Measurements from ENCODE around the gene METTL4.
"Not testable (repeated sequence)": the region's sequence is repeated elsewhere in the genome, so short reads cannot be mapped to it uniquely, and the experiment has no call there.

Gene METTL4

GRCh38 chr18:2545155-2545554 lies 26.1 kb downstream of the METTL4 start:
- Histone ChIP-seq H3K9me3 (ENCODE audit: control insufficient read depth, low read length) (no peaks in the 10 kb centered on the region), H3K36me3 (ENCODE audit: control insufficient read depth, insufficient read depth, low read length) (peaks cover 5% of the 10 kb centered on the region), H3K27ac (ENCODE audit: insufficient read depth, low read length, poor library complexity, severe bottlenecking) (no peak overlapping the region), H3K4me1 (ENCODE audit: control insufficient read depth, insufficient read depth, low read length, poor library complexity, severe bottlenecking) (no peaks in the 10 kb centered on the region), H3K4me3 (ENCODE audit: insufficient read depth, low read depth, low read length, poor library complexity, severe bottlenecking) (no peak overlapping the region), H3K27me3 (replicated peaks; ENCODE audit: control insufficient read depth, insufficient read depth, low read length, poor library complexity, severe bottlenecking) (no peaks in the 10 kb centered on the region)
- DNase-seq: no peak

GRCh38 chr18:2541925-2542563 lies 29.3 kb downstream of the METTL4 start:
- H3K36me3 ChIP-seq (ENCODE audit: control insufficient read depth, insufficient read depth, low read length): peaks cover 18% of the 10 kb centered on the region
- not testable (repeated sequence) for H3K27ac ChIP-seq (ENCODE audit: insufficient read depth, low read length, poor library complexity, severe bottlenecking); H3K9me3 ChIP-seq (ENCODE audit: control insufficient read depth, low read length); H3K27me3 ChIP-seq (replicated peaks; ENCODE audit: control insufficient read depth, insufficient read depth, low read length, poor library complexity, severe bottlenecking); H3K4me1 ChIP-seq (ENCODE audit: control insufficient read depth, insufficient read depth, low read length, poor library complexity, severe bottlenecking); DNase-seq; H3K4me3 ChIP-seq (ENCODE audit: insufficient read depth, low read depth, low read length, poor library complexity, severe bottlenecking)

GRCh38 chr18:2540575-2540974 lies 30.7 kb downstream of the METTL4 start:
- no peak overlapping the region for H3K27ac ChIP-seq (ENCODE audit: insufficient read depth, low read length, poor library complexity, severe bottlenecking)
- H3K4me3 ChIP-seq (ENCODE audit: insufficient read depth, low read depth, low read length, poor library complexity, severe bottlenecking): no peak overlapping the region
- no peak for DNase-seq

GRCh38 chr18:2538844-2539243 lies 32.5 kb downstream of the METTL4 start:
- peaks cover 21% of the 10 kb centered on the region for H3K36me3 ChIP-seq (ENCODE audit: control insufficient read depth, insufficient read depth, low read length)
- no peaks in the 10 kb centered on the region for H3K9me3 ChIP-seq (ENCODE audit: control insufficient read depth, low read length)
- DNase-seq: no peak
- no peak overlapping the region for H3K27ac ChIP-seq (ENCODE audit: insufficient read depth, low read length, poor library complexity, severe bottlenecking)
- H3K27me3 ChIP-seq (replicated peaks; ENCODE audit: control insufficient read depth, insufficient read depth, low read length, poor library complexity, severe bottlenecking): no peaks in the 10 kb centered on the region
- H3K4me3 ChIP-seq (ENCODE audit: insufficient read depth, low read depth, low read length, poor library complexity, severe bottlenecking): no peak overlapping the region
- H3K4me1 ChIP-seq (ENCODE audit: control insufficient read depth, insufficient read depth, low read length, poor library complexity, severe bottlenecking): no peaks in the 10 kb centered on the region

More at GRCh38 chr18:2540575-2540974, 30.7 kb downstream of the METTL4 start:
- peaks cover 18% of the 10 kb centered on the region for H3K36me3 ChIP-seq (ENCODE audit: control insufficient read depth, insufficient read depth, low read length)
- H3K4me1 ChIP-seq (ENCODE audit: control insufficient read depth, insufficient read depth, low read length, poor library complexity, severe bottlenecking): no peaks in the 10 kb centered on the region
- H3K27me3 ChIP-seq (replicated peaks; ENCODE audit: control insufficient read depth, insufficient read depth, low read length, poor library complexity, severe bottlenecking): no peaks in the 10 kb centered on the region
- H3K9me3 ChIP-seq (ENCODE audit: control insufficient read depth, low read length): no peaks in the 10 kb centered on the region

- no peaks in the 10 kb centered on the region for H3K27me3 ChIP-seq (replicated peaks; ENCODE audit: control insufficient read depth, insufficient read depth, low read length, poor library complexity, severe bottlenecking)
- H3K4me1 ChIP-seq (ENCODE audit: control insufficient read depth, insufficient read depth, low read length, poor library complexity, severe bottlenecking): no peaks in the 10 kb centered on the region
- no peak for DNase-seq
- H3K9me3 ChIP-seq (ENCODE audit: control insufficient read depth, low read length): no peaks in the 10 kb centered on the region
- H3K4me3 ChIP-seq (ENCODE audit: insufficient read depth, low read depth, low read length, poor library complexity, severe bottlenecking): no peak overlapping the region
- no peak overlapping the region for H3K27ac ChIP-seq (ENCODE audit: insufficient read depth, low read length, poor library complexity, severe bottlenecking)
- H3K36me3 ChIP-seq (ENCODE audit: control insufficient read depth, insufficient read depth, low read length): peaks cover 21% of the 10 kb centered on the region
Measured at GRCh38 chr18:2538236-2538635, 33.1 kb downstream of the METTL4 start.

- Histone ChIP-seq H3K27me3 (replicated peaks; ENCODE audit: control insufficient read depth, insufficient read depth, low read length, poor library complexity, severe bottlenecking) (no peaks in the 10 kb centered on the region), H3K4me3 (ENCODE audit: insufficient read depth, low read depth, low read length, poor library complexity, severe bottlenecking) (no peak overlapping the region), H3K27ac (ENCODE audit: insufficient read depth, low read length, poor library complexity, severe bottlenecking) (no peak overlapping the region), H3K36me3 (ENCODE audit: control insufficient read depth, insufficient read depth, low read length) (peaks cover 21% of the 10 kb centered on the region), H3K9me3 (ENCODE audit: control insufficient read depth, low read length) (no peaks in the 10 kb centered on the region), H3K4me1 (ENCODE audit: control insufficient read depth, insufficient read depth, low read length, poor library complexity, severe bottlenecking) (no peaks in the 10 kb centered on the region)
- DNase-seq: no peak
Measured at GRCh38 chr18:2537296-2537695, 34.0 kb downstream of the METTL4 start.

DNA sequence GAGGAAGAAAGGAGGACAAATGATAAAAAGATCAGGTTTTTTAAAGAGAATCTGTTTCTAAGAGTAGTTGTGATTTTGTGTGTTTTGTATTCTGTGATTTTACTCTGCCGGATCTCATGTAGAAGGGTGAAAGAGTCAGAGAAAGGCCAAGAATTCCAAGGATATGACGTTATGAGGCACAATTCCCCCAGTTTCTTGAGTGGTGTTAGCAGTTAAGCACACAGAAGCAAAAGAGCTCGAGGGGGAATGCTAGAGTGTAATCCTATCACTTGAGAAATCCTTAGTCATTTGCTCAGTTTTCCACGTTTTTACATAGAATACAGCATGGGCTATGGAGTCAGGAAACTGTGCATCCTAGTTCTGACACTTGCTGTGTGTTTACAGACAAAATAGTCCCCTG lies 34.8 kb downstream of the METTL4 start:
- Histone ChIP-seq H3K36me3 (ENCODE audit: control insufficient read depth, insufficient read depth, low read length) (peaks cover 21% of the 10 kb centered on the region), H3K9me3 (ENCODE audit: control insufficient read depth, low read length) (no peaks in the 10 kb centered on the region), H3K27me3 (replicated peaks; ENCODE audit: control insufficient read depth, insufficient read depth, low read length, poor library complexity, severe bottlenecking) (no peaks in the 10 kb centered on the region), H3K27ac (ENCODE audit: insufficient read depth, low read length, poor library complexity, severe bottlenecking) (no peak overlapping the region), H3K4me1 (ENCODE audit: control insufficient read depth, insufficient read depth, low read length, poor library complexity, severe bottlenecking) (no peaks in the 10 kb centered on the region), H3K4me3 (ENCODE audit: insufficient read depth, low read depth, low read length, poor library complexity, severe bottlenecking) (no peak overlapping the region)
- DNase-seq: no peak

DNA sequence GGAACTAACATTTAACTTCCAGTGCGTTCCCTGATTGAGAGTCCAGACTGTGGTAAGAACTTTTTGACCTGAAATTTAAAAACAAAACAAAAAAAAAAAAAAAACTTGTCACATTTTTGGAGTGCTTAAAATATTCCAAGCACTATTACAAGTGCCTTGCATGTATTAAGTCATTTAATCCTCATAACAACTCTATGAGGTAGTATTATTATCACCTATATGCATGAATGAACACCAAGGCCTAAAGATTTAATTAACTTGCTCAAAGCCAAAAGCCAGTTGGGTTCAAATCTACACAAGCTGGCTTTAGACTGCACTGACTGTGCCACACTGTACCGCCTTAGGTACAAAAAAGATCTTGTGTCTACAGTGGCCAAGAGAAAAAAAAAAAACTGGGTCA lies 35.2 kb downstream of the METTL4 start:
- Histone ChIP-seq H3K9me3 (ENCODE audit: control insufficient read depth, low read length) (no peaks in the 10 kb centered on the region), H3K4me1 (ENCODE audit: control insufficient read depth, insufficient read depth, low read length, poor library complexity, severe bottlenecking) (no peaks in the 10 kb centered on the region), H3K27ac (ENCODE audit: insufficient read depth, low read length, poor library complexity, severe bottlenecking) (no peak overlapping the region), H3K36me3 (ENCODE audit: control insufficient read depth, insufficient read depth, low read length) (peaks cover 21% of the 10 kb centered on the region), H3K27me3 (replicated peaks; ENCODE audit: control insufficient read depth, insufficient read depth, low read length, poor library complexity, severe bottlenecking) (no peaks in the 10 kb centered on the region), H3K4me3 (ENCODE audit: insufficient read depth, low read depth, low read length, poor library complexity, severe bottlenecking) (no peak overlapping the region)
- DNase-seq: no peak

DNA sequence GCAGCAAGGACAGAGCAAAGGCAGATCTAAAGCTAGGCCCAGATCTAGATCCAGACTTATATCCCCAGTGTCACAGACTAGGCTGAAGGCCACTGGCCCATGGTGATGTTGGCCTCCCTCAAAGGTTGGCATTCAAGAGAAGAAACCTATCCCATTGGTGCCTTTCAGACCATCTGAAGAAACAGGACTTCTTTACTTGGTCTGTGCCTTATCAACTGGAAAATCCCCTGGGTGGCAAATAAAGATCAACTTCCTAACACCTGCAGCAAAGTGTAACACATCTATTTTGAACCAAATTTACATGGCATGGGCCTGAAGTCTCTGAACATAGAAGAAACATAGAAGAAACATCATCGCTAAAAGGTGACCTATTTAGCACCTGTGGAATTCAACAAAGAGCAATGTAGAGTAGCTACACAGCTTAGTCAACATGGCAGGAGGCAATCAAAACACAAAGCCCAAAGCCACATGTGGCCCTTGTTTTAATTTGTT lies 35.8 kb downstream of the METTL4 start:
- Histone ChIP-seq H3K27me3 (replicated peaks; ENCODE audit: control insufficient read depth, insufficient read depth, low read length, poor library complexity, severe bottlenecking) (no peaks in the 10 kb centered on the region), H3K36me3 (ENCODE audit: control insufficient read depth, insufficient read depth, low read length) (peaks cover 21% of the 10 kb centered on the region), H3K27ac (ENCODE audit: insufficient read depth, low read length, poor library complexity, severe bottlenecking) (no peak overlapping the region), H3K4me1 (ENCODE audit: control insufficient read depth, insufficient read depth, low read length, poor library complexity, severe bottlenecking) (no peaks in the 10 kb centered on the region), H3K9me3 (ENCODE audit: control insufficient read depth, low read length) (no peaks in the 10 kb centered on the region), H3K4me3 (ENCODE audit: insufficient read depth, low read depth, low read length, poor library complexity, severe bottlenecking) (no peak overlapping the region)
- DNase-seq: no peak

GRCh38 chr18:2534906-2535305 lies 36.4 kb downstream of the METTL4 start:
- DNase-seq: no peak
- Histone ChIP-seq H3K4me3 (ENCODE audit: insufficient read depth, low read depth, low read length, poor library complexity, severe bottlenecking) (no peak overlapping the region), H3K27me3 (replicated peaks; ENCODE audit: control insufficient read depth, insufficient read depth, low read length, poor library complexity, severe bottlenecking) (no peaks in the 10 kb centered on the region), H3K27ac (ENCODE audit: insufficient read depth, low read length, poor library complexity, severe bottlenecking) (no peak overlapping the region), H3K9me3 (ENCODE audit: control insufficient read depth, low read length) (no peaks in the 10 kb centered on the region), H3K36me3 (ENCODE audit: control insufficient read depth, insufficient read depth, low read length) (peaks cover 15% of the 10 kb centered on the region), H3K4me1 (ENCODE audit: control insufficient read depth, insufficient read depth, low read length, poor library complexity, severe bottlenecking) (no peaks in the 10 kb centered on the region)

Measured in effector memory CD4-positive, alpha-beta T cell (primary cell).